GM19043 (cell line): ENCODE data around the gene FRS3.

Source experiments
- ATAC-seq: cut with Tn5 transposase; IDR thresholded peaks from one replicate; pipeline ENCODE4 v1.9.1; 2021; ENCODE audit warnings: low read depth; ENCODE audit not compliant: unreplicated experiment

The FRS3 gene

GRCh38 chr6:41791984-41792383, 12.3 kb upstream of the FRS3 start:
- ATAC-seq, result no peak

- ATAC-seq, result no peak
These were observed 11.6 kb upstream of the FRS3 start for GRCh38 chr6:41791305-41791704.

- no peak for ATAC-seq
These were observed 10.3 kb upstream of the FRS3 start for GRCh38 chr6:41790045-41790444.

DNA sequence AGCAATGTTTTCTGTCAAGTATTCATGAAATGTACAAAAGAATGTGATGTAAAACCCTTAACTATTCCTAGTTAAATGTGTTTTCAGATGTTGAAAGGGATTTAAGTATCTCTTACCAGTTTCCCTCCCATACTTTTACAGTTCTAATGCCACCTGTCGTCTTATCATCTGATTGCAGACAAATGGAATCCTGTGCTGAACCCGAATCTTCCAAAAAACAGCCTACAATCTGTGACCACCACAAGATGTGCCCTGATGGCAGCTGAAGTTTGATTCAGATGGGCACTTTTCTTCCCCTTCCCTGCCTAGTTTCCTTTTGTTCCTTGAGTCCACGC, 9.7 kb upstream of the FRS3 start:
- no peak for ATAC-seq

DNA sequence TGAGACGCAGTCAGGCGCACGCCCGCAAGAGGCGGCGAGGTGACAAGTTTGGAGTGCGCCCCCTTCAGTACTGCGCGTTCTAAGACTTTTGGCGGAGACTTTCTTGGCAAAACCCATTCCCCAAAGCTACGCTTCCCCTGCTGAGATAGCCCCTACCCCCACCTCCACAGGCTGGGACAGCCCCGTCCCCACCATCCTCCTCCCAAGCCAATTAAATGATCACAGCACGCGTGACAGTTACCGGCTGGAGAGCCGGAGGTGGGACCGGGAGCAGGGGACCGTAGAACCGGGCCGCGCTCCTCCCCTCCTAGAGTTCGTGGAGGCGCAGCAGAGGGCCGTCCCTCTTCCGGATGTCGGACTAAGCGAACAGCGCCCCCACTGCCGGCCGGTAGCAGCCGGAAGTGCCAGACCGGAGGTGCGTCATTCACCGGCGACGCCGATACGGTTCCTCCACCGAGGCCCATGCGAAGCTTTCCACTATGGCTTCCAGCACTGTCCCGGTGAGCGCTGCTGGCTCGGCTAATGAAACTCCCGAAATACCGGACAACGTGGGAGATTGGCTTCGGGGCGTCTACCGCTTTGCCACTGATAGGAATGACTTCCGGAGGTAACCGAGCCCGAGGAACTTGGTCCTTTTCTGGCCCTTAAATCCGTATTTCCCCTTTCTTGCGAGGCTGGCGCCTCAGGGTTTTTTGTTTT, 7.7 kb upstream of the FRS3 start, which contains the start of gene TOMM6:
TSS of gene TOMM6 (plus strand) at position 476 of the 699 bp plus-strand sequence. CDS start at position 480, 4 bp downstream.
- peak; percentile 69 for ATAC-seq

DNA sequence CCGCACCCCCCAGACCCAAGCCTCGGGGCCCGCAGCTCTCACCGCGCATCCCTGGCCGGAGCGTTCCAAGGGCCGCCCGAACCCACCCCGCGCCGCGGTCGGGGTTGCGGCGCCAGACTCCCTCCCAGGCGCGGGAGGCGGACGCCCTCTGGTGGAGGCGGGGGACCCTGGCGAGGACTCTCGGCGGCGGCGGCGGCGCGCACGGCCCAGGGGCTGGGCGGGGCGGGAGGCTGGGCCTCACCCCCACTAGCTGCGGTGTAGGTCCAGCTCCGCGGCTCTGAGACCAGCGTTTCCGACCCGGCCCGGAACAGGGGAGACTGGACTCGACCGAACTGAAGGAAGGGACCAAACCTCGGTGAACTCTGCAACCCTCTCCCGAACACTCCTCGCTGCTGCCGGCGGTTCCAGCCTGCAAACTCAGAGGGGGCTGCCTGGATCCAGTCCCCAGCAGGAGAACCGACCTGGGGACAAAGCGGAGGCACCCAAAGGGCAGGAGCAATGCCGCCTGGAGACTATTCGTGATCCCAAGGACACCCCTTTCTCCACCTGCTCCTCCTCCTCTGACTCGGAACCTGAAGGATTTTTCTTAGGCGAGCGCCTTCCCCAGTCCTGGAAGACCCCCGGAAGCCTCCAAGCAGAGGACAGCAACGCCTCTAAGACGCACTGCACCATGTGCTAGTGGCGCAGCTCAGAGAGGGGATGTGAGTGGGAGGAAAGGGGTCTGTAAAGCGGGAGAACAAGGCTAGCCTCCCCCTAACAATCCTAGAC, 6.9 kb upstream of the FRS3 start:
- peak; percentile 49 for ATAC-seq

DNA sequence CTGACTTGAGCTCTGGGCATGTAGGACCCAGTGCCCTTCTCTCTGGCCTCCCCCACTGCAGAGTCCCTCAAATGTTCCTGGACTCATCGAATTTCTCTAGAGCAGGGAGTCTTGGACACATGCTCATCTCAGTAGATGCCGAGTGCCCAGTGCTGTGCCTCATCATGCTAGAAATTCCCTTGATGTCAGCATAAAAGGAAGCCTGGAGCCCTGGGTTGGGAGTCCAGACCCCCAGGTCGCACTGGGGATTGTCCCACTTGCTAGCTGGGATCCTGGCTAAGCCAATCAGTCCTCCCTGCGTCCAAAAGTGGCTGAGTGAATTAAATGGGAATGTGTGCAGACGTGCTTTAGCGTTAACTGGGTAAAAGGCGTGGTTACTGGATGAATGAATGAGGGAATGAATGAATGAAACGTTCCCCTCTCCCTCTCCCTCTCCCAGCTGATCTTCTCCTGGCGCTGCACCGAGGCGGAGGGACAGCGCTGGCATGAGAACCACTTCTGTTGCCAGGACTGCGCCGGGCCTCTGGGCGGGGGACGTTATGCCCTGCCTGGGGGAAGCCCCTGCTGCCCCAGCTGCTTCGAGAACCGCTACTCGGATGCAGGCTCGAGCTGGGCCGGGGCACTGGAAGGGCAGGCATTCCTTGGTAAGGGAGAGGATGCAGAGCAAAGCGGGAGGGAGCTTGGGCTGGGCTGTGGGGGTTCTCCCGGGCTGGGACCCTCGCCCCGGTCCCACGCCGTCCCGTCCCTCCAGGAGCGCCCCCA, 6.2 kb upstream of the FRS3 start:
- peak; percentile 1 for ATAC-seq

- no peak for ATAC-seq
These were observed 5.6 kb upstream of the FRS3 start for GRCh38 chr6:41785254-41785653.

- ATAC-seq, result no peak
These were observed 5.0 kb upstream of the FRS3 start for GRCh38 chr6:41784581-41785171.

DNA sequence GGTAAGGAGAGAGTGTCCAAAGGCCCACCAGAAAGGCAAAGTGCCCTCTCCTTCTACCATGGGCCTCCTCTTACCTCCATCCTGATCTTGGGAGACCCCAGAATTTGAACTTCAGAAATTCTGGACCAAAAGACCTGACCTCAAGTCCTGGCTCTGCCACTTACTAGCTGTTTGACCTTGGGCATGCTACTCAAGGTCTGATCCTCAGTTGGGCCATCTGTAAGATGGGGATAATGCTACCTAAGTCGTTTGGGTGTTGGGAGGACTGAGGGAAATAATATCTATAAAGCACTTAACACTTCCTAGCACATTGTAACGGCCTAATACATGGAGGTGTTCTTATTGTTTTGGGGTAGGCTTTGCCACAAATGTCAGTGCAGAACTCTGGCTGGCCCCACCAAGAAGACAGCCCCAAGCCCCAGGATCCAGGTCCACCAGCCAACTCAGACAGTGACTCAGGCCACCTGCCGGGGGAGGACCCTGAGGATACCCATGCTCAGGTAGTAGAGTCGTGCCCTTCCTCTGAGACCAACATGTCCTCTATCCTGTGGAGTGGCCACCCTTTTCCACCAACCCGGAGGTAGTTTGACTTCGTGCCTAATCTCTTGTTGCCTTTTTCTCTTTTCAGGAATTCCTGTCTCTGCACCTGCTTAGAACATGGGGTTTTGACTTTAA, 3.5 kb upstream of the FRS3 start:
- ATAC-seq, result no peak

DNA sequence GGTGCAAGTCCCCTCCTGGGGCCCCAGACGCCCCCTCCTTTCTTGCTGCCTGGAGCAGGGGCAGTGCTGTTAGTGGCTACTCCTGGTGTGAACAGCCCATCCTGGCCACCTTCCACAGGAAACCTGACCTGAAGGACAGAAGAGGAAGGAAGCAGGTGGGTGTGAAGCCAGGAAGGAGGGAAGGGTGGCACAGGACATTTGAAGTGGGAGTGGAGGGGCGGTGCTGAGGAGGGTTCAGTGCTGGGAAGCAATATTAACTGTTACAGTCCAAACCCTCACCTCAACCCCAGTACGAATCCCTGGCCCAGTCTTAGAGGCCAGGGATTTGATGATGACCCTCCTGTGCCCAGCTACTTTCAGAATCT, 1.6 kb upstream of the FRS3 start:
- no peak for ATAC-seq

- no peak for ATAC-seq
These were observed 1.1 kb upstream of the FRS3 start, which contains the start of gene PRICKLE4 for GRCh38 chr6:41780551-41781365. TSS of gene PRICKLE4 (plus strand) at chr6:41780782. CDS start at chr6:41783474, 2,692 bp downstream.

- peak; percentile 16 for ATAC-seq
These were observed 364 bp downstream of the FRS3 start for GRCh38 chr6:41779336-41779735.

GRCh38 chr6:41778895-41779294, 805 bp downstream of the FRS3 start:
- no peak for ATAC-seq

DNA sequence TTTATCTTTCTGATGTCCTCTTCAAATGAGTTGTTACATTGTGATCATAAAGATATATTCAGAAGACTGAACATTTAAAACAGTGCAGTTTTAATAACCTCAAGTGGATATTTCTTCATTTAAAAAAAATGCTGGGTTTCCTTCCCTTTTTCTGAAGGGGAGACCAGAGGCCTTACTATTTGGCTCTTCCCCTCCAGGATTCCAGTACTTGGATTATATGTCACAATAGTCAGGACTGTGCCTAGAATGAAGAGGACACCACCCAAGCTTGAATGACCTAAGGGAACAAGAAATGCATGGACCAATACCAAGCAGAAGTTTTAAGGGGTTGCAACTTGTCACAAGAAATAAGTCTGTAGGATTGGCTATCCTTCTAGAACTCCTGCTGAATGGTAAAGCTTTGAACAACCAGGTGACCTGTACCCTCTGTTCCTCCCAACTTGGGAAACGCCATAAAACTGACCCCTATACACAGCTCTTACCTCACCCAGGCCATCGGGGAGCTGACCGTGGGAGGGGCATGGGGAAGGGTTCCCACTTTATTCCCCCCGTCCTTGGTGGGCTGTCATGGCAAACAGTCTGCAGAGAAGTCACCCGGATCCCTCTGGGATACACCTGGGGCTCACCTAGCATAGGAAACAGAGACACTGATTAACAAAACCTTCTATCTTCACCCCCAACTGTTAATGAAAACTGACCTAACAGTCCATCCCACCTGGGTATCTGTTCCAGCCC, 2.0 kb downstream of the FRS3 start:
- no peak for ATAC-seq

DNA sequence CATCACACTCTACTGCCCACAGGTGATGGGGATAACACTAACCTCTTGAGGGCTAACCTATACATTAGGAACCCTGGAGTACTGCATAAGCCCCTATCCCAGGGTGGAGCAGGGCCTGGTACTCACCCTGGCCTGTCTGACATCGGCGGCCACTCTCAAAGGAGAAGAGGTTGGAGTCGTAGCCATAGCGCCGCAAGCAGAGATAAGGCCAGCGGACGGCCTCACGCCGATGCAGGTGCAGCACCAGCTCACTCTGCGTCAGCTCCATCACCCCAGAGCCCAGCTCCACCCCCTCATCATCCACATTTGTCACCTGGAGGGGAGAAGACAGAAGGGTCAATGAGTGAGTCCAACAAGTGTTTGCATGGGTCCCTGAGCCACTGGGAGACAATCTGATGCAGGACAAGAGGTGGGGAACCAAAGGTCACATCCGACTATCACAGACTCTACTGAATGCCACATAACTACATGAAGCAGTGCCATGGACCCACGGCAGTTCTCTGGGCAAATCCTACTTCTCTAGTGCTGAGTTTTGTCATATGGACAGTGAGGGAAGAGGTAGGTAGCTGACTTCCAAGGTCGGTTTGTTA, 4.3 kb downstream of the FRS3 start:
- no peak for ATAC-seq

GRCh38 chr6:41774841-41775240, 4.9 kb downstream of the FRS3 start:
- no peak for ATAC-seq
